ENCODE data around the gene UCHL1.

DNA sequence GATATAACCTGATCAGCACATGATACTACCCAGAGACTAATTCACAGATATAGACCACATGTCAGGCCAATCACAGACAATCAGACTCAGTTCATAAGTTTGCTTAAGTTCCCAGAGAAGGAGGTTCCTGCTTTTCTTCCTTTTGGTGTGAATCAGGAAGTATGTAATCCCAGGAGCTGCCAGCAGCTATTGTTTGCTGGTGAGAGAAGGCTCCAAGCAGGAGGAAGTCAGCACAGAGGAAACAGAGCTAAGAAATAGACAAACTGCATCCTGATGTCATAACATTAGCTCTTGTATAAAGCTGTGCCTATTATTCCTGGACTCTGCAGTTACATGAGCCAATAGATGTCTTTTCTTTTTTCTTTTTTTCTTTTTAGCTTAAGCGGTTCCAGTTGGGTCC, 50.9 kb downstream of the UCHL1 start:
- TF ChIP-seq, protein P1, sequence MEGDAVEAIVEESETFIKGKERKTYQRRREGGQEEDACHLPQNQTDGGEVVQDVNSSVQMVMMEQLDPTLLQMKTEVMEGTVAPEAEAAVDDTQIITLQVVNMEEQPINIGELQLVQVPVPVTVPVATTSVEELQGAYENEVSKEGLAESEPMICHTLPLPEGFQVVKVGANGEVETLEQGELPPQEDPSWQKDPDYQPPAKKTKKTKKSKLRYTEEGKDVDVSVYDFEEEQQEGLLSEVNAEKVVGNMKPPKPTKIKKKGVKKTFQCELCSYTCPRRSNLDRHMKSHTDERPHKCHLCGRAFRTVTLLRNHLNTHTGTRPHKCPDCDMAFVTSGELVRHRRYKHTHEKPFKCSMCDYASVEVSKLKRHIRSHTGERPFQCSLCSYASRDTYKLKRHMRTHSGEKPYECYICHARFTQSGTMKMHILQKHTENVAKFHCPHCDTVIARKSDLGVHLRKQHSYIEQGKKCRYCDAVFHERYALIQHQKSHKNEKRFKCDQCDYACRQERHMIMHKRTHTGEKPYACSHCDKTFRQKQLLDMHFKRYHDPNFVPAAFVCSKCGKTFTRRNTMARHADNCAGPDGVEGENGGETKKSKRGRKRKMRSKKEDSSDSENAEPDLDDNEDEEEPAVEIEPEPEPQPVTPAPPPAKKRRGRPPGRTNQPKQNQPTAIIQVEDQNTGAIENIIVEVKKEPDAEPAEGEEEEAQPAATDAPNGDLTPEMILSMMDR (IDR thresholded peaks at IDR 0.05) = no peak
- no peak for TF ChIP-seq POLR2A (IDR thresholded peaks at IDR 0.05)

Measured in uterus (tissue), 2 donors.